ENCODE data around the gene TAF1.
"Not testable (repeated sequence)": the region's sequence is repeated elsewhere in the genome, so short reads cannot be mapped to it uniquely, and the experiment has no call there.

Gene TAF1

DNA sequence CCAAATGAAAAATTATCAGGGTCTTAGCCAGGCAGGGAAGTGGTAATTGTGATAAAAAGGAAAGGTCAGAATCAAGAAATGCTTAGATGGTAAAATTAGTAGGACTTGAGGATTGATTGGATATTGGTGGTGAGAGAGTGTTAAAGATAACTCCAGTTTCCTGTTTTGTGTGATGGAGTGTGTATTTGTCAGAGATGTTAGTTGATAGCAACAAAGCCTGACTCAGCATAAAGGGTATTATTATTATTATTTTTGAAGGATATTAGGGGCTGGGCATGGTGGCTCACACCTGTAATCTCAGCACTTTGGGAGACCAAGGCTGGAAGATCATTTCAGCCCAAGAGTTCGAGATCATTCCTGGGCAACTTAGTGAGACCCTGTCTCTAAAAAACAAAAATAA lies 143.1 kb downstream of the TAF1 start:
- DNase-seq = no peak

DNA sequence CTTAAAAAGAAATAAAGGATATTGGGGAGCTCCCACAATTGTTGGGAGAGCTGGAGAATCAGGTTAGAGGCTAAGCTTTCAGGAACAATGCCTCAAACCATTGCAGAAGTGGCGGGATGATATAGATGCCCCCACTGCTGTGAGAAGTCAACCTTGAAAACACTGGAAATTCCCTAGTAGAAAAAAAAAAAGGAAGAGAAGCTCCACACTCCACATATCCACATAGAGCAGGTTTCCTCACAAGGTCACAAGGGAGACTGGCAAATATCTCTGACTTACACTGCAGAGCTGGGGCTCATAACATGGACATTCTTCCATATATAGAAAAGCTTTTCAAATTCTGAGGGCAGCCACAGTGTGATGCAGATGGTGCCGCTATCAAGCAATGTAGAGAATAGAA lies 144.0 kb downstream of the TAF1 start:
- no peak for DNase-seq

DNA sequence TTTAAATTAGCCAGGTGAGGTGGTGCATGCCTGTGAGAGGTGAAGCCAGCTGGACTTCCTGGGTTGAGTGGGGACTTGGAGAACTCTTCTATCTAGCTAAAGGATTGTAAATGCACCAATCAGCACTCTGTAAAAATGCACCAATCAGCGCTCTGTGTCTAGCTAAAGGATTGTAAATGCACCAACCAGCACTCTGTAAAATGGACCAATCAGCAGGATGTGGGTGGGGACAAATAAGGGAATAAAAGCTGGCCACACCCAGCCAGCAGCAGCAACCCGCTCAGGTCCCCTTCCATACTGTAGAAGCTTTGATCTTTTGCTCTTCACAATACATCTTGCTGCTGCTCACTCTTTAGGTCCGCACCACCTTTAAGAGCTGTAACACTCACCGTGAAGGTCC lies 147.6 kb downstream of the TAF1 start:
- DNase-seq = not testable (repeated sequence)

DNA sequence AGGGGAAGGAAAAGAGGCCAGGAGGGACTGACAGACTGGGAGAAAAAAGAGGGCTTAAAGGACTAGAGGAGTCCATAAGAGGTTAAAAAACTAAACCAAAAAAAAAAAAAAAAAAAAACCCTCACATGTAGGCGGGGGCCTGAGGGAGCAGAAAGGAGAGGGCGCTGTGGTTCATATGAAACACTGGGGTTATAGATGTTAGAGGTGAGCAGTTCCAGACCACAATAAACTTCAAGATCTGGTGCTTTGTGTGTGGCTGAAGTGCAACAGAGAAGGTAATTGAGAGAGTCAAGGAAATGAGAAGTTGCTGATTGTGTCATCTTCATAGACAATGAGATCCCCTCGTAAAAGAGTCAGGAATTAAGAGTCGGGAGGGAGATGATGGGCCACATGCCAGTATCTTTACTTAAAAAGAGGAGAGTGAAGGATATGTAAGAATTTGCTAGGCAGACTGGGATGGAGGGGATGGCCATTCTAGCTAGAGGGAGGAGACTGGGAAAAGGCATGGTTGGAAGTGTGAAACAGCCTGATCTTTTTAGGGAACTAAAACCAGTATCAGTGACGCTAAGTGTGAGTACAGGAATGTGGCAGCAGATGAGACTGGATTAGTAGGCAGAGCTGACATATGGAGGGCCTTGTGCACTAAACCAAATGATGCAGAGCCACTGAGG lies 148.3 kb downstream of the TAF1 start:
- no peak for DNase-seq

DNA sequence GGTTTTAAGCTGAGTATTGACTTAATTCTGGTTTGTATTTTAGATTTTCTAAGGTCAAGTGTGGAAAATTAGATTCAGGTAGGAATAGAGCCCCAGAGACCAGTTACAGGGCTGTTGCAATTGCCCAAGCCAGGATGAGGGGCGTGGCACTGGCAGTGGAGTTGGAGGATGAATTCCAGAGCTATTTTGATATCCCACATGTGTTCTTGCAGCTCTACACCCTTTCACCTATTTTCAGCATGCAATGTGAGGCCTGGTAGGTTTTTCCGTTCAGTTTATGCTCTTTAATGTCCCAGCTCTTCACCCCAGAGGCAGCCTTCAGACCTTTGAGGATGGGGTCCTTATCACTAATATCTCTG lies 148.9 kb downstream of the TAF1 start:
- no peak for DNase-seq

Measured in activated T-cell treated with anti-CD3 and anti-CD28 coated beads, Interleukin-2, amount 50 U/mL, for 48 hours (primary cell).